NT2/D1 (cell line): ENCODE results near the gene SEC63.
"Not testable (repeated sequence)": the region's sequence is repeated elsewhere in the genome, so short reads cannot be mapped to it uniquely, and the experiment has no call there.

Experiments
- DNase-seq: peaks from one replicate; pipeline ENCODE4 v3.0.0-alpha.2; 2011; ENCODE audit warnings: low read depth, low spot score
- H3K27me3 ChIP-seq: 2 replicates; pipeline ENCODE4 v1.6.0; 2011; ENCODE audit warnings: mild to moderate bottlenecking; ENCODE audit not compliant: insufficient read length, insufficient read depth
- H3K36me3 ChIP-seq: 2 replicates; pipeline ENCODE4 v1.6.1; 2011; ENCODE audit warnings: mild to moderate bottlenecking, low read length, mixed read lengths; ENCODE audit not compliant: insufficient read depth, insufficient read length
- H3K4me1 ChIP-seq: 2 replicates; pipeline ENCODE4 v1.5.1; 2011; ENCODE audit not compliant: insufficient read depth, insufficient read length
- H3K4me3 ChIP-seq: 2 replicates; pipeline ENCODE4 v1.5.1; 2011; ENCODE audit warnings: low read depth; ENCODE audit not compliant: insufficient read length
- H3K9ac ChIP-seq: 2 replicates; pipeline ENCODE4 v1.6.0; 2011; ENCODE audit warnings: low read depth; ENCODE audit not compliant: insufficient read length
- H3K9me3 ChIP-seq: 2 replicates; pipeline ENCODE4 v1.5.1; 2011; ENCODE audit warnings: mild to moderate bottlenecking, low read length; ENCODE audit not compliant: insufficient read depth
- SUZ12 ChIP-seq: IDR thresholded peaks from 2 replicates; pipeline ENCODE4 v1.6.1; 2011; ENCODE audit not compliant: insufficient read length, insufficient read depth; ENCODE audit errors: extremely low read depth
- YY1 ChIP-seq: IDR thresholded peaks from 2 replicates; pipeline ENCODE4 v1.6.1; 2011; ENCODE audit not compliant: insufficient read length, insufficient read depth
- ZNF274 ChIP-seq: IDR thresholded peaks from 2 replicates; pipeline ENCODE4 v1.6.1; 2011; ENCODE audit warnings: mild to moderate bottlenecking, low read depth, low read length

SEC63 gene

DNA sequence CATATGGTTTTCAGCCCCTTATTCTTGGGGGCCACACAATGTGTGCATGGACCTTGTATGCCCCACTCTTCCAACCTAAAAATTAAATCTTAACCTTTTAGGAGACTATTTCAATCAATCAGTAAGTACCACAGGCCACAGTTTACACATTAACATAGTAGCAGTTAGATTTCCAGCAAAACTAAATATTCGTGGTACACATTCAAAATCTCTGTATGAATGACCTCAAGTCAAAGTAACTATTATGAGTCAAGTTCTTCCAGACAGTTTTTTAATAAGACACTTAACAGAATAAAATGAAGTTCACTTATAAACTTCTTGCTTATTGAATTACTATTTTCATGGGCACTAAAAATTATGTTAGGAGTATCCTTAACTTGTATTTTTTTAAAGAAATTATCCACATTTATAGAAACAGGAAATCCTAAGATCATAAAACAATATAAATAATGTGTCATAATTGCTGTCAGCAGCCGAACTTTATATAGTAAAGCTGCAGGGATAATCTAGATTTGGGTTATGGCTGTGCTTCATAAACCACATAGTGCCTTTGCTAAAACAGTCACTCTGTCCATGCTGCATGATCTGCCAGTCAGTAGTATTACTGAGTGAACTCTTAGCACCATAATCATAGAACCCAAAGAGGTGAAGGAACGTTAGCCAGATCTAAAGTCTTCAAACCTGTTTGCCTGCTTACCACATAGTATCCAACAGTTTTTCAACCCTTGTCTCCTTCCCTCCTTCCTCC lies 21.7 kb downstream of the SEC63 start:
- TF ChIP-seq YY1 (no peak), ZNF274 (no peak), SUZ12 (no peak)
- DNase-seq: no peak
- no peaks in the 10 kb centered on the region for H3K4me1 ChIP-seq
- peaks cover 25% of the 10 kb centered on the region for H3K9me3 ChIP-seq
- no peak overlapping the region for H3K9ac ChIP-seq
- H3K36me3 ChIP-seq: no peaks in the 10 kb centered on the region
- no peaks in the 10 kb centered on the region for H3K27me3 ChIP-seq
- H3K4me3 ChIP-seq: no peak overlapping the region

DNA sequence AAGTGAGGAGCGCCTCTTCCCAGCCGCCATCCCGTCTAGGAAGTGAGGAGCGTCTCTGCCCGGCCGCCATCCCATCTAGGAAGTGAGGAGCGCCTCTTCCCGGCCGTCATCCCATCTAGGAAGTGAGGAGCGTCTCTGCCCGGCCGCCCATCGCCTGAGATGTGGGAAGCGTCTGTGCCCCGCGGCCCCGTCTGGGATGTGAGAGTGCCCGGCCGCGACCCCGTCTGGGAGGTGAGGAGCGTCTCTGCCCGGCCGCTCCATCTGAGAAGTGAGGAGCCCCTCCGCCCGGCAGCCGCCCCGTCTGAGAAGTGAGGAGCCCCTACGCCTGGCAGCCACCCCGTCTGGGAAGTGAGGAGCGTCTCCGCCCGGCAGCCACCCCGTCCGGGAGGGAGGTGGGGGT lies 23.8 kb downstream of the SEC63 start:
- H3K9me3 ChIP-seq: peaks cover 31% of the 10 kb centered on the region
- not testable (repeated sequence) for H3K27me3 ChIP-seq, DNase-seq, H3K4me1 ChIP-seq, H3K4me3 ChIP-seq, H3K36me3 ChIP-seq, H3K9ac ChIP-seq

GRCh38 chr6:107932580-107932979 lies 25.4 kb downstream of the SEC63 start:
- no peak overlapping the region for H3K4me3 ChIP-seq
- no peak for TF ChIP-seq ZNF274
- H3K9ac ChIP-seq: no peak overlapping the region
- no peaks in the 10 kb centered on the region for H3K4me1 ChIP-seq
- H3K36me3 ChIP-seq: peaks cover 16% of the 10 kb centered on the region
- peaks cover 46% of the 10 kb centered on the region for H3K9me3 ChIP-seq
- no peak for DNase-seq
- H3K27me3 ChIP-seq: no peaks in the 10 kb centered on the region

DNA sequence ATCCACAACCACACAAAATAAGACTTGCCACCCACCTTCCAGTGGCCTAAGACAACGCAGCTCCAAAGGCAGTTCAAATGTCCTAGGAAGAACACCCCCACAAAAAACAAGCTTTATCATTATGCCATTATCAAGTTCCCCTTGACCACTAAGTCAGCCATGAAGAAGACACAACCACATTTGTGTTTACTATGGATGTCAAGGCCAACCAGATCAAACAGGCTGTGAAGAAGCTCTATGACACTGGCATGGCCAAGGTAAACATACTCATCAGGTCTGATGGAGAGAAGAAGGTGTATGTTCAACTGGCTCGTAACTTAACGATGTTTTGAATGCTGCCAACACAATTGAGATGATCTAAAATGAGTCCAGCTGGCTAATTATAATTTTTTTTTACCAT lies 26.1 kb downstream of the SEC63 start:
- H3K27me3 ChIP-seq: no peaks in the 10 kb centered on the region
- H3K4me3 ChIP-seq: no peak overlapping the region
- TF ChIP-seq ZNF274 (no peak), SUZ12 (no peak), YY1 (no peak)
- H3K9me3 ChIP-seq: peaks cover 48% of the 10 kb centered on the region
- H3K4me1 ChIP-seq: no peaks in the 10 kb centered on the region
- H3K9ac ChIP-seq: no peak overlapping the region
- H3K36me3 ChIP-seq: peaks cover 17% of the 10 kb centered on the region
- DNase-seq: no peak

DNA sequence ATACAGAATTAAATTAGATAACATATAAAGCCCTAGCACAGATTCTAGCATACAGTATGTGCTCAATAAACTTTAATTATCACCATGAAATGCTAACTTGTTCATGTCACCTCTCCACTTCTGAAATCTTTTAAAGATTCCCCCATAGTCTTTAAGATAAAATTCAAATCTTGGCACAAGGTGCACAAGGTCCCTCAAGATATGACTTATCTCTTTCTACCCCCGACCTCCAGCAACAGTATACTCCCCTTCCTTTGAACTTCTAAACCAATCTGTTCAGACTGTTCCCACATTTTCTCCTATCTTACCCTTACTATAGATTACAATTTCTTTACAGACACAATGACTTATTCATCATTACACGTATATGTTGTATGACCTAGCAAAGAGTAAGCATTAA lies 29.0 kb downstream of the SEC63 start:
- Histone ChIP-seq H3K9me3 (peaks cover 47% of the 10 kb centered on the region), H3K4me3 (no peak overlapping the region), H3K36me3 (peaks cover 17% of the 10 kb centered on the region), H3K4me1 (no peaks in the 10 kb centered on the region), H3K9ac (no peak overlapping the region), H3K27me3 (no peaks in the 10 kb centered on the region)
- TF ChIP-seq SUZ12 (no peak), YY1 (no peak), ZNF274 (no peak)
- no peak for DNase-seq

DNA sequence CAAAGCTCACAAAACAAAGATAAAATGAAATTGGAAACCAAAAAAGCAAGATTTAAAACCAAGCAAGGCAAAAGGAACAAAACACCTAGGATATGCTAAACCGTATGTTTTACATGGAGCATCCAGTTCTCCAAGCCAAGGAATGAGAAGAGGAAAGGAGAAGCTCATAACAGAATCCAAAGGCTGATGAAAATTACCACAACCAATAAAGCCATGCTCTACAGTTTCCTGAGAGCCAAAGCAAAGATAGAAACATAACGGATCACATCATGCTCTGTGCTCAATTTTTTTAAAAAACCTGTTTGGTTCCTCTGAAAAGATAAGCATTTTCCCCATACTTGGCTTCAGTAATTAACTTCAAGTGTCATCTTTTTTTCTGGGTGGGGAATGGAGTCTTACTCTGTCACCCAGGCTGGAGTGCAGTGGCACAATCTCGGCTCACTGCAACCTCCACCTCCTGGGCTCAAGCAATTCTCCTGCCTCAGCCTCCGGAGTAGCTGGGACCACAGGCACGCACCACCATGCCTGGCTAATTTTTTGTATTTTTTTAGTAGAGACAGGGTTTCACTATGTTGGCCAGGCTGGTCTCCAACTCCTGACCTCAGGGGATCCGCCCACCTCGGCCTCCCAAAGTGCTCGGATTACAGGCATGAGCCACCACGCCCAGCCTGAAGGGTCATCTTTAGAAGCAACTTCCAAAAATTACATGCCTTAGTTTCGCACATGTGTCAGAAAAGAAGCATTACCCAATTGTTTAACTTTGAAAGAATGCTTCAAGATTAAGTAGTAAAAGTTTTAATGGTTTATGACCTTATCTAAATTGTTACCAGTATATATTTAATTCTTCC lies 31.1 kb downstream of the SEC63 start:
- peaks cover 56% of the 10 kb centered on the region for H3K9me3 ChIP-seq
- H3K4me3 ChIP-seq, H3K9ac ChIP-seq, H3K27me3 ChIP-seq, H3K4me1 ChIP-seq, DNase-seq: not testable (repeated sequence)
- peaks cover 33% of the 10 kb centered on the region for H3K36me3 ChIP-seq

DNA sequence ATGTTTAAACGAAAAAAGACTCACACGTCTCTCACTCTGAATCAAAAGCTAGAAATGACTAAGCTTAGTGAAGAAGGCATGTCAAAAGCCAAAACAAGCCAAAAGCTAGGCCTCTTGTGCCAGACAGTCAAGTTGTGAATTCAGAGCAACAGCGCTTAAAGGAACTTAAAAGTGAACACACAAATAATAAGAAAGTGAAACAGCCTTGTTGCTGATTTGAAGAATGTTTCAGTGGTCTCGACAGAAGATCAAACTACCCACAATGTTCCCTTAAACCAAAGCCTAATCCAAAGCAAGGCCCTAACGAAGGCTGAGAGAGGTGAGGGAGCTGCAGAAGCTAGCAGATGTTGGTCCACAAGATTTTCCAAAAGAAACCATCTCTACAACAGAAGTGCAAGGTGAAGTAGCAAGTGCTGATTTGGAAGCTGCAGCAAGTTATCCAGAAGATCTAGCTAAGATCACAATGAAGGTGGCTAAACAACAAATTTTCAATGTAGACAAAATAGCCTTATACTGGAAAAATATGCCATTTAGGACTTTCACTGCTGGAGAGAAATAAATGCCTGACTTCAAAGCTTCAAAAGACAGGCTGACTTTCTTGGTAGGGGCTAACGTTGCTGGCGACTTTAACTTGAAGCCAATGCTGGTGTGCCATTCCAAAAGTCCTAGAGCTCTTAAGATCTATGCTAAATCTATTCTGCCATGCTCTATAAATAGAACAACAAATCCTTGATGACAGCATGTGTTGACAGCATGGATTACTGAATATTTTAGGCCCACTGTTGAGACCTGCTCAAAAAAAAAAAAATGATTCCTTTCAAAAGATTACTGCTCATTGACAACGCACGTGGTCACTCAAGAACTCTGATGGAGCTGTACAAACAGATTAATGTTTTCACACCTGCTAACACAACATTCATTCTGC lies 40.3 kb downstream of the SEC63 start:
- H3K4me3 ChIP-seq: no peak overlapping the region
- peak; percentile 13 for DNase-seq
- peaks cover 75% of the 10 kb centered on the region for H3K36me3 ChIP-seq
- no peaks in the 10 kb centered on the region for H3K4me1 ChIP-seq
- H3K27me3 ChIP-seq: no peaks in the 10 kb centered on the region
- peaks cover 98% of the 10 kb centered on the region for H3K9me3 ChIP-seq
- no peak overlapping the region for H3K9ac ChIP-seq
- TF ChIP-seq ZNF274 (no peak), YY1 (no peak), SUZ12 (no peak)

DNA sequence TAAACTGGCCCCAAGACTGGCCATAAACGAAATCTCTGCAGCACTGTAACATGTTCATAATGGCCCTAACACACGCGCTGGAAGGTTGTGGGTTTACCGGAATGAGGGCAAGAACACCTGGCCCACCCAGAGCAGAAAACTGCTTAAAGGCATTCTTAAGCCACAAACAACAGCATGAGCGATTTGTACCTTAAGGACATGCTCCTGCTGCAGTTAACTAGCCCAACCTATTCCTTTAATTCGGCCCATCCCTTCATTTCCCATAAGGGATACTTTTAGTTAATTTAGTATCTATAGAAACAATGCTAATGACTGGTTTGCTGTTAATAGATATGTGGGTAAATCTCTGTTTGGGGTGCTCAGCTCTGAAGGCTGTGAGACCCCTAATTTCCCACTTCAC lies 41.0 kb downstream of the SEC63 start:
- not testable (repeated sequence) for H3K4me1 ChIP-seq, DNase-seq, H3K27me3 ChIP-seq, H3K9ac ChIP-seq, H3K4me3 ChIP-seq
- peaks cover 91% of the 10 kb centered on the region for H3K9me3 ChIP-seq
- H3K36me3 ChIP-seq: peaks cover 75% of the 10 kb centered on the region
